Mesendoderm (in vitro differentiated cells): ENCODE measurements around the gene NPIPA2.
"Not testable (repeated sequence)": the region's sequence is repeated elsewhere in the genome, so short reads cannot be mapped to it uniquely, and the experiment has no call there.

Experiments used
- DNase-seq: peaks from one replicate; pipeline ENCODE4 v3.0.0; 2013
- H2AK5ac ChIP-seq: 2 replicates; pipeline ENCODE4 v1.6.1; 2013; ENCODE audit warnings: low read length, inconsistent platforms
- H2BK120ac ChIP-seq: 2 replicates; pipeline ENCODE4 v1.6.1; 2013; ENCODE audit warnings: low read depth, mild to moderate bottlenecking, low read length, moderate library complexity, mixed read lengths
- H2BK15ac ChIP-seq: replicated peaks from 2 replicates; pipeline ENCODE4 v1.6.1; 2013; ENCODE audit warnings: low read depth, mild to moderate bottlenecking, moderate library complexity
- H2BK5ac ChIP-seq: 2 replicates; pipeline ENCODE4 v1.6.1; 2013; ENCODE audit warnings: low read length, inconsistent platforms
- H3K18ac ChIP-seq: 2 replicates; pipeline ENCODE4 v1.6.1; 2013; ENCODE audit warnings: mild to moderate bottlenecking, low read length, mixed read lengths
- H3K23ac ChIP-seq: one replicate; pipeline ENCODE4 v1.6.1; 2013; ENCODE audit warnings: low read length
- H3K27ac ChIP-seq: 2 replicates; pipeline ENCODE4 v1.5.1; 2013; ENCODE audit warnings: low read depth, mild to moderate bottlenecking, inconsistent platforms, low read length, moderate library complexity
- H3K27me3 ChIP-seq: 2 replicates; pipeline ENCODE4 v1.6.1; 2013; ENCODE audit warnings: low read length, control low read depth, mild to moderate bottlenecking, inconsistent platforms; ENCODE audit not compliant: insufficient read depth, poor library complexity
- H3K36me3 ChIP-seq: 2 replicates; pipeline ENCODE4 v1.6.1; 2013; ENCODE audit warnings: low read length, inconsistent platforms; ENCODE audit not compliant: control insufficient read depth, insufficient read depth
- H3K4ac ChIP-seq: one replicate; pipeline ENCODE4 v1.6.1; 2013; ENCODE audit warnings: low read depth, mild to moderate bottlenecking, low read length, moderate library complexity
- H3K4me1 ChIP-seq: 2 replicates; pipeline ENCODE4 v1.6.1; 2013; ENCODE audit warnings: low read depth, low read length, inconsistent platforms; ENCODE audit not compliant: control insufficient read depth
- H3K4me2 ChIP-seq: 2 replicates; pipeline ENCODE4 v1.6.1; 2013; ENCODE audit warnings: low read length
- H3K4me3 ChIP-seq: 2 replicates; pipeline ENCODE4 v1.5.1; 2013; ENCODE audit warnings: mild to moderate bottlenecking, low read length
- H3K56ac ChIP-seq: one replicate; pipeline ENCODE4 v1.6.1; 2013; ENCODE audit warnings: low read length
- H3K79me1 ChIP-seq: 2 replicates; pipeline ENCODE4 v1.6.1; 2013; ENCODE audit warnings: low read length, inconsistent platforms
- H3K79me2 ChIP-seq: 2 replicates; pipeline ENCODE4 v1.6.1; 2013; ENCODE audit warnings: mild to moderate bottlenecking, low read length; ENCODE audit not compliant: control insufficient read depth, insufficient read depth
- H3K9ac ChIP-seq: 2 replicates; pipeline ENCODE4 v1.6.1; 2013; ENCODE audit warnings: low read length, inconsistent platforms
- H4K5ac ChIP-seq: one replicate; pipeline ENCODE4 v1.6.1; 2013; ENCODE audit warnings: low read length
- H4K8ac ChIP-seq: one replicate; pipeline ENCODE4 v1.6.1; 2013; ENCODE audit warnings: low read depth, mild to moderate bottlenecking, control low read depth, low read length, moderate library complexity
- WGBS: extraction: QIAGEN DNeasy Blood & Tissue Kit; methylation state at CpG from one replicate; pipeline ENCODE4 v1.1.7; 2013; ENCODE audit warnings: low lambda C conversion rate, missing lambda C conversion rate; ENCODE audit not compliant: insufficient coverage; ENCODE audit errors: extremely low coverage; 5-methylcytosine and 5-hydroxymethylcytosine counted together

The NPIPA2 gene

DNA sequence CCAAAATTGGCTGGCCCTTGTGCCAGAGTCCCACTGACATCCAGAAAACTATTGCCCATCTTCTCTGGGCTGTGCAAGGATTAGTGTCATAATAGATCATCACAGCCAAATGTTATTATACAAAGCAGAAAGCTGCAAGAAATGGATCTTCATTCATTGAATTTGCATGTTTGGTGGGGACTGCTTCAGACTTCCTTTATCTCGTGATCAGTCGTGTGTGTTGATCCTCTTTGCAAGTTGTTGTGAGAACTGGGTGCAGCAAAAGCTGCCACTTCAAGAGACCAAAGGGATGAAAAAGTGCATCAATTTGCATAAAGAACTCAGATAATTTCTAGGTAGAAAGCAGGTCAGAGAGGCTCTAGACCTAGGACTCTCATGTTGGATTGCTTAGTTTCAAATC is 61.2 kb downstream of the NPIPA2 start:
- H2AK5ac ChIP-seq, H2BK5ac ChIP-seq, H3K9ac ChIP-seq, H3K4me2 ChIP-seq, DNase-seq, H3K56ac ChIP-seq, H3K18ac ChIP-seq, H3K23ac ChIP-seq, H3K27me3 ChIP-seq, H4K5ac ChIP-seq, H2BK15ac ChIP-seq, H3K4me1 ChIP-seq, H3K4ac ChIP-seq, H3K36me3 ChIP-seq, H4K8ac ChIP-seq, H3K79me1 ChIP-seq, H3K4me3 ChIP-seq, H3K27ac ChIP-seq, H2BK120ac ChIP-seq, H3K79me2 ChIP-seq: not testable (repeated sequence)
- WGBS, result no CpG with 5 or more reads among the region's 2 CpGs

GRCh38 chr16:14807184-14807678 is 64.9 kb downstream of the NPIPA2 start:
- not testable (repeated sequence) for H3K27ac ChIP-seq, H3K79me1 ChIP-seq, H3K4me2 ChIP-seq, H3K4me3 ChIP-seq, H3K36me3 ChIP-seq, H3K9ac ChIP-seq, H3K27me3 ChIP-seq, H3K4me1 ChIP-seq, H3K18ac ChIP-seq, H4K8ac ChIP-seq, H2BK120ac ChIP-seq, H3K23ac ChIP-seq, H2AK5ac ChIP-seq, H3K4ac ChIP-seq, H2BK5ac ChIP-seq, H3K79me2 ChIP-seq, H4K5ac ChIP-seq, DNase-seq, H2BK15ac ChIP-seq, H3K56ac ChIP-seq
- WGBS, result no CpG with 5 or more reads among the region's 3 CpGs

DNA sequence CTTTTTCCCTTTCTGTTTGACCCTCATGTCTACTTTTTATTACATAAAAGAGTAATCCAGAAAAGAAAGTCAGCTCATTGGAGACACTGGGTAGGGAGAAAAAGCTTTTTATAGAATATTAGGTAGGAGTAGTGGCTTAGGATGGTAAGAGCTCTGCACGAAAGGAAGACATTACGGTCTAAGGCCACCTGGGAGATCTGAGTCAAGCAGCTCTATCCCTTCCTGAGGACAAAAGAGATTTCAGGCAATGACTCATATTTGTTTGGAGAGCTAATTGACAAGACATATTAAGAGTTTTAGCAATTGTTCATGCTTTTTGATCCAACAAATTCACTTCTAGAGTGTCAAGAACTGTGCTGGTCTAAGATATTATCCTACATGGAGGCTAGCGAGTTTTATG is 71.6 kb downstream of the NPIPA2 start:
- not testable (repeated sequence) for DNase-seq, H3K79me1 ChIP-seq, H3K9ac ChIP-seq, H3K4me2 ChIP-seq, H3K4ac ChIP-seq, H3K27me3 ChIP-seq, H3K79me2 ChIP-seq, H2BK5ac ChIP-seq, H3K56ac ChIP-seq, H3K4me1 ChIP-seq, H3K18ac ChIP-seq, H4K5ac ChIP-seq, H3K36me3 ChIP-seq, H3K4me3 ChIP-seq, H2BK120ac ChIP-seq, H4K8ac ChIP-seq, H3K27ac ChIP-seq, H2AK5ac ChIP-seq, H2BK15ac ChIP-seq, H3K23ac ChIP-seq
- no CpG with 5 or more reads among the region's 3 CpGs for WGBS
